Lung (tissue), 12 donors: ENCODE measurements around the gene DDX19B. TPM values are rescaled to one million over a fixed set of nuclear protein-coding genes. Genes with fewer than 3 reads are reported as not detected.
A peak's percentile ranks its signal among the peaks of the same experiment; 100 is the strongest.

Experiments
- ATAC-seq: fragments of 200-7000 bp; cut with Tn5 transposase; one replicate; pipeline ENCODE4 v1.9.1; 2020; ENCODE audit warnings: moderate number of reproducible peaks; ENCODE audit not compliant: insufficient read depth, low FRiP score
- DNase-seq, 3 donors: peaks; one replicate each; pipeline ENCODE4 v3.0.0-alpha.2; 2013 to 2017
- H3K27ac ChIP-seq, 2 donors: one replicate each; pipeline ENCODE4 v1.5.1; 2013; ENCODE audit warnings: mild to moderate bottlenecking in 2 of 2, moderate library complexity in 2 of 2, control low read depth in 1 of 2, inconsistent platforms in 1 of 2, low read depth in 1 of 2, low read length in 1 of 2
- H3K27me3 ChIP-seq, 3 donors: one replicate each; pipeline ENCODE4 v1.5.1; 2013; ENCODE audit warnings: low read length in 2 of 3; ENCODE audit not compliant: control insufficient read depth in 3 of 3, insufficient read depth in 3 of 3
- H3K36me3 ChIP-seq, 4 donors: one replicate each; pipeline ENCODE4 v1.5.1; 2013; ENCODE audit warnings: low read length in 4 of 4, mild to moderate bottlenecking in 1 of 4, moderate library complexity in 1 of 4; ENCODE audit not compliant: control insufficient read depth in 4 of 4, insufficient read depth in 4 of 4
- H3K4me1 ChIP-seq, 5 donors: one replicate each; pipeline ENCODE4 v1.5.1; 2013; ENCODE audit warnings: low read length in 5 of 5, mild to moderate bottlenecking in 2 of 5, moderate library complexity in 1 of 5; ENCODE audit not compliant: control insufficient read depth in 5 of 5, insufficient read depth in 5 of 5
- H3K4me3 ChIP-seq: one replicate; pipeline ENCODE4 v1.5.1; 2013; ENCODE audit warnings: mild to moderate bottlenecking, control low read depth, moderate library complexity
- H3K9ac ChIP-seq, 2 donors: one replicate each; pipeline ENCODE4 v1.5.1; 2013; ENCODE audit warnings: low read length in 2 of 2, control low read depth in 1 of 2; ENCODE audit not compliant: insufficient read depth in 1 of 2
- H3K9me3 ChIP-seq, 4 donors: one replicate each; pipeline ENCODE4 v1.5.1; 2013; ENCODE audit warnings: low read length in 3 of 4, mild to moderate bottlenecking in 1 of 4, moderate library complexity in 1 of 4; ENCODE audit not compliant: control insufficient read depth in 4 of 4, insufficient read depth in 3 of 4
- WGBS, 2 donors: extraction: QIAGEN DNeasy Blood & Tissue Kit; methylation state at CpG; one replicate each; pipeline ENCODE4 v1.1.7; 2013; 5-methylcytosine and 5-hydroxymethylcytosine counted together
- polyA plus RNA-seq, 2 donors: library from polyadenylated mRNA; stranded (reverse); fragments of 200-250 nt; gene quantifications; one replicate each; pipeline ENCODE4 v1.2.1, GENCODE V29; 2013
- total RNA-seq, 2 donors: library from RNA; depleted of rRNA in 1 of 2; stranded (reverse); fragments of >200 nt in 1 of 2; gene quantifications; one replicate each; pipeline ENCODE4 v1.2.1, GENCODE V29; 2014 to 2021
- TF ChIP-seq, protein P1 (sequence below): IDR thresholded peaks from 2 replicates; pipeline ENCODE4 v1.5.1; 2012; ENCODE audit warnings: mild to moderate bottlenecking; ENCODE audit errors: control extremely low read depth, extremely low read depth
- donor health status: control.
- donor health status: control.
- donor health status: Bipolar disorder and iron deficiency.
- donor health status: healthy.
- donor health status: DM: yes; HTN: yes; CAD: no.

Gene DDX19B
- total and polyA plus RNA-seq, 4 donors = 23.2 to 32.7 (median 27.1) TPM

DNA sequence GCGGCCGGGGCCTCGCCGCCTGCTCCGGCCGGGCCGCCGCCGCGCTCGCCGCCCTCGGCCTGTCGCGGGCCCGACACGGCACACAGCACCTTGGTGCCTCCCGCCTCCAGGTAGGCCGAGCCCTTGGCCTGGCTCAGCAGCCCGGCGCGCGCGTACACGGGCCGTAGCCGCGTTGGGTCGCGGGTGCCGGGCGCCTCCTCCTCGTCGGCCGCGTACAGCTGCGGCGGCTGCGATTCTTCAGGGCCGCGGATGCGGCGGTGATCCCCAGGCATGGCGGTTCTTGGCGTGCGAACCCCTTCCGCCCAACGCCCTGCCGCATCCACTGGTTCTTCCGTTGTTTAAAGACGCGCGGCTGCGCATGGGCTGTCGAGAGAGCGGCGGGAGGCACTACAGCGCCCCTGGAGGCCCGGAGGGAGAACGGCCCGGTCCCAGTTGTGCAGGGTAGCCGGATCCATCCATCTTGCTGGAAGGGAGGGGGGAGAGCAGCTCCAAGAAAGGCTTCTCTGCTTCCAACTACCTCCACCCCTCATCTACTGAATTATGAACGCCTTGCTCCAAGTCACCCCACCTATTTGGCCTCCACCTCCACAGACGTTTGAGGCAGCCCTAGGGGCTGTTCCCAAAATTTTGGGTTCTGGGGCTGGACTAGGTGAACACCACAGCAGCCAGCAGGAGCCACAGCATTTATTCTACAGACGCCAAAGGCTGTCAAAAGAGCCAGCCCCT, 47.2 kb upstream of the DDX19B start, which contains the start of gene EXOSC6:
TSS of gene EXOSC6 (minus strand) at position 312 of the 726 bp plus-strand sequence. CDS start at position 272, 40 bp downstream.
- peak within 1 kb of the TSS; percentile 84 for H3K4me3 ChIP-seq
- ATAC-seq = peak; percentile 99
- no peaks in the 10 kb centered on the region for H3K9me3 ChIP-seq
- peak within 1 kb of the TSS in 1 of 2 donors; percentile 11 for H3K9ac ChIP-seq
- peaks cover 6 to 38% (median 19%) of the 10 kb centered on the region in 4 donors for H3K36me3 ChIP-seq
- DNase-seq = peak; percentile 92 to 96 (median 94)
- whole genome bisulfite sequencing, 2 donors = 2% methylated on average over 48 to 65 of the region's 65 CpGs
- peaks cover 0 to 13% (median 0%) of the 10 kb centered on the region in 5 donors for H3K4me1 ChIP-seq
- peak within 1 kb of the TSS; percentile 90 to 95 for H3K27ac ChIP-seq
- H3K27me3 ChIP-seq = no peaks in the 10 kb centered on the region
- TF ChIP-seq, protein P1, sequence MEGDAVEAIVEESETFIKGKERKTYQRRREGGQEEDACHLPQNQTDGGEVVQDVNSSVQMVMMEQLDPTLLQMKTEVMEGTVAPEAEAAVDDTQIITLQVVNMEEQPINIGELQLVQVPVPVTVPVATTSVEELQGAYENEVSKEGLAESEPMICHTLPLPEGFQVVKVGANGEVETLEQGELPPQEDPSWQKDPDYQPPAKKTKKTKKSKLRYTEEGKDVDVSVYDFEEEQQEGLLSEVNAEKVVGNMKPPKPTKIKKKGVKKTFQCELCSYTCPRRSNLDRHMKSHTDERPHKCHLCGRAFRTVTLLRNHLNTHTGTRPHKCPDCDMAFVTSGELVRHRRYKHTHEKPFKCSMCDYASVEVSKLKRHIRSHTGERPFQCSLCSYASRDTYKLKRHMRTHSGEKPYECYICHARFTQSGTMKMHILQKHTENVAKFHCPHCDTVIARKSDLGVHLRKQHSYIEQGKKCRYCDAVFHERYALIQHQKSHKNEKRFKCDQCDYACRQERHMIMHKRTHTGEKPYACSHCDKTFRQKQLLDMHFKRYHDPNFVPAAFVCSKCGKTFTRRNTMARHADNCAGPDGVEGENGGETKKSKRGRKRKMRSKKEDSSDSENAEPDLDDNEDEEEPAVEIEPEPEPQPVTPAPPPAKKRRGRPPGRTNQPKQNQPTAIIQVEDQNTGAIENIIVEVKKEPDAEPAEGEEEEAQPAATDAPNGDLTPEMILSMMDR = peak; percentile 63

DNA sequence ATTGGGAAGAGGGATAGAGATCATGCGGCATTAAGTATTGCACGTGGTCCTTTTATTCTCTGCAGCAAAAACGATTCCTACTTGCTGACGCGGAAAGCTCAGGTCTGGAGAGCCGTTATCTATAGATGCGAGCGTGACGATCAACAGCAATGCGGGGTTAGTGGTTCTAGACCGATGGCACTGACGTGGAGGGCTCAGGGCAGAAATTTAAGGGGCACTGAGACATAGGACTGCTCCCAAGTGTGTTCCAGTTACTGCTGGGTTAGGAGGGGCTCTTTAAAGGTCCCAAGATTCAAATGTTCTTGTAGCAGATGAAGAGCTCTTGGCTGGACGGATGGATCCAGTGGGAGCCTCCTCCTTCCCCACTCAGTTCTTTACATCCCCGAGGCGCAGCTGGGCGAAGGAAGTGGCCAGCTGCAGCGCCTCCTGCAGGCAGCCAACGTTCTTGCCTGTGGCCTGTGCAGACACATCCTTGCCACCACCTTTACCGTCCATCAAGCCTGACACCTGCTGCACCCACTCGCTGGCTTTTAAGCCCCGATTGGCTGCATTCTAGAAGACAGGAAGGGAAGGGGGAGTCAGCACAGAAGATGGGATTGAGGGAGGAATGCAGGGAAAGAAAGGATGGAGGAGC, 46.5 kb upstream of the DDX19B start:
- Histone ChIP-seq H3K27ac (no peak overlapping the region), H3K36me3 (peaks cover 11 to 42% (median 21%) of the 10 kb centered on the region in 4 donors), H3K9ac (no peak overlapping the region), H3K9me3 (no peaks in the 10 kb centered on the region), H3K27me3 (no peaks in the 10 kb centered on the region), H3K4me1 (peaks cover 0 to 13% (median 0%) of the 10 kb centered on the region in 5 donors), H3K4me3 (no peak overlapping the region)
- TF ChIP-seq, protein P1 = no peak
- no peak for ATAC-seq
- WGBS, 2 donors = 88% methylated on average over 21 of the region's 21 CpGs
- peak in 1 of 3 donors; percentile 6 for DNase-seq

DNA sequence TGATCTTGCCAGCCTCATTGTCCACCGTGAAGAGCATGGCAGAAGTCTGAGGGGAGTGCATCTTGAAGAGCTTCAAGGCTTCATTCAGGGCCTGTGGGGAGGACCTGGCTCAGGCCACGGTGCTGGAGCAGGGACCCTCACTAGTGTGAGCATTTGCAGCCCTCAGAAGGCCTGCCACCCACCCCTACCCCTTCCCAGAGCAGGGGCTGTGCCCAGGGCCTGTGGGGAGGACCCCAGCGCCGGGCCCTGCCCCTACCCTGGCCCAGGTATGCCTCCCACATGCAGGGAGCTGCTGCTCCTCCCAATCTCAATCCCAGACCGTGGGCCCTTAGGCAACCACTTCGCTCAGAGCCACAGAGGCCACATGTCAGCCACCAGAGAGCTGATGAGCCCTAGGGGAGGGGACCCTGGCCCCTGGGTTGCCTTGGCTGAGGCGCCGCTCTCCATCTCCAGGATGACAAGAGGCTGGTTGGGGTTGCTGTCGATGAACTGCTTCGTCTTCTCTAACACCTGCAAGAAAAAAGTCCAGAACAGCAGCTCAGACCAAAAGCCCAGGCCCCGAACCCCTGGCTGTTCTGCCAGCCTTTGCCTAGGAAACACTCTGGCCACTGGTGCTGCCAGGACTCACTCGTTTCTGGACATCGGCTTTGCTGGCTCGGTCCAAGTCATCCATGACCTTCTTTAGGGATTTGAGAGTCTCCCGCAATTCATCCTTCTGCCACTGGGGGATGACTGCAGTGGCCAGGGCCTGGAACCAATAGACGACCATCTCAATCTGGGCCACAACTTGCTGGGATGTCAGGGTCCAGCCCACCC, 45.5 kb upstream of the DDX19B start:
- Histone ChIP-seq H3K27ac (no peak overlapping the region), H3K4me3 (no peak overlapping the region), H3K9ac (no peak overlapping the region), H3K4me1 (peaks cover 0 to 13% (median 0%) of the 10 kb centered on the region in 5 donors), H3K9me3 (no peaks in the 10 kb centered on the region), H3K27me3 (no peaks in the 10 kb centered on the region), H3K36me3 (peaks cover 15 to 51% (median 28%) of the 10 kb centered on the region in 4 donors)
- ATAC-seq = no peak
- peak in 1 of 3 donors; percentile 24 for DNase-seq
- TF ChIP-seq, protein P1 = no peak
- WGBS, 2 donors = 88 to 90% methylated on average over 16 of the region's 16 CpGs
